ENCODE results near the gene KRTAP1-1.

- no peak for TF ChIP-seq CTCF (conservative IDR thresholded peaks at IDR 0.05; ENCODE audit: low read length)
- TF ChIP-seq EZH2phosphoT487 (IDR thresholded peaks at IDR 0.05; ENCODE audit: borderline replicate concordance) = no peak
Observed at GRCh38 chr17:41071606-41072360, 30.5 kb upstream of the KRTAP1-1 start.

Data from Loucy (cell line).